GM23338 (cell line): ENCODE data around the gene SEMA4D.

ENCODE experiments used
- CREB1 ChIP-seq: fragments of 250-450 bp; sonication (Bioruptor Pico); IDR thresholded peaks from 2 replicates; pipeline ENCODE4 v1.5.0; 2020; ENCODE audit warnings: low read depth, mild to moderate bottlenecking, moderate library complexity
- CTCF ChIP-seq, 2 experiments: fragments of 200-600 bp in 1 of 2; sonication (generic) in 1 of 2; conservative IDR thresholded peaks; 2 replicates each; pipeline versions ENCODE4 v1.5.1 to v1.6.1; 2016 to 2017; ENCODE audit warnings: antibody characterized with exemption in 2 of 2, low read depth in 2 of 2, mild to moderate bottlenecking in 2 of 2, moderate library complexity in 1 of 2
- EZH2 ChIP-seq: fragments of 200-600 bp; sonication (generic); IDR thresholded peaks from one replicate; pipeline ENCODE4 v1.8.0; 2017; ENCODE audit warnings: antibody characterized with exemption, mild to moderate bottlenecking, low read depth; ENCODE audit not compliant: unreplicated experiment
- EZH2phosphoT487 ChIP-seq: fragments of 200-600 bp; sonication (generic); IDR thresholded peaks from one replicate; pipeline ENCODE4 v1.8.1; 2018; ENCODE audit warnings: antibody characterized with exemption; ENCODE audit not compliant: unreplicated experiment
- JUNB ChIP-seq: IDR thresholded peaks from one replicate; pipeline ENCODE4 v1.6.1; 2016; ENCODE audit warnings: antibody characterized with exemption; ENCODE audit not compliant: unreplicated experiment
- POLR2AphosphoS5 ChIP-seq: IDR thresholded peaks from 2 replicates; pipeline ENCODE4 v1.6.1; 2016; ENCODE audit warnings: antibody characterized with exemption, low read depth
- STAT1 ChIP-seq: IDR thresholded peaks from one replicate; pipeline ENCODE4 v1.6.1; 2016; ENCODE audit warnings: antibody characterized with exemption; ENCODE audit not compliant: unreplicated experiment
- TF ChIP-seq, protein P1 (sequence below): IDR thresholded peaks from one replicate; pipeline ENCODE4 v1.6.1; 2018; ENCODE audit warnings: antibody characterized with exemption; ENCODE audit not compliant: unreplicated experiment
- TF ChIP-seq, protein P2 (sequence below): IDR thresholded peaks from 2 replicates; pipeline ENCODE4 v1.6.1; 2016; ENCODE audit warnings: antibody characterized with exemption

DNA sequence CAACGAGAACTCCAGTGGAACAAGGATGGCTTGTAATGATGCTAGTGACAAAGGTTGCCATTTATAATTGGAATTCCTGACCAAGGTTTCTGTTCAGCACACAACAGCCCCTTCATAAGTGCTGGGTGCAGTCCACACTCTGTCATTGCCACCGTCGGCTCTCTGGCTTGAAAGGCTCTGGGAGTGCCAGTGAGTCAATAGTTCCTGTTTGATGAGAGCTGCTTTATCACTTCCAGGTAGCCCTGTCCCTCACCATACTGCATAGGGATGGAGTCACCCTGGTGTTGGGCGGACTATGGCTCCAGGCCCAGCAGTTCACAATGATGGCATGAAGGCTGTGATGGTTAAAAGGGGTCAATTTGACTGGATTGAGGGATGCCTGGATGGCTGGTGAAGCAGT, 34.6 kb upstream of the SEMA4D start:
- TF ChIP-seq, protein P1, sequence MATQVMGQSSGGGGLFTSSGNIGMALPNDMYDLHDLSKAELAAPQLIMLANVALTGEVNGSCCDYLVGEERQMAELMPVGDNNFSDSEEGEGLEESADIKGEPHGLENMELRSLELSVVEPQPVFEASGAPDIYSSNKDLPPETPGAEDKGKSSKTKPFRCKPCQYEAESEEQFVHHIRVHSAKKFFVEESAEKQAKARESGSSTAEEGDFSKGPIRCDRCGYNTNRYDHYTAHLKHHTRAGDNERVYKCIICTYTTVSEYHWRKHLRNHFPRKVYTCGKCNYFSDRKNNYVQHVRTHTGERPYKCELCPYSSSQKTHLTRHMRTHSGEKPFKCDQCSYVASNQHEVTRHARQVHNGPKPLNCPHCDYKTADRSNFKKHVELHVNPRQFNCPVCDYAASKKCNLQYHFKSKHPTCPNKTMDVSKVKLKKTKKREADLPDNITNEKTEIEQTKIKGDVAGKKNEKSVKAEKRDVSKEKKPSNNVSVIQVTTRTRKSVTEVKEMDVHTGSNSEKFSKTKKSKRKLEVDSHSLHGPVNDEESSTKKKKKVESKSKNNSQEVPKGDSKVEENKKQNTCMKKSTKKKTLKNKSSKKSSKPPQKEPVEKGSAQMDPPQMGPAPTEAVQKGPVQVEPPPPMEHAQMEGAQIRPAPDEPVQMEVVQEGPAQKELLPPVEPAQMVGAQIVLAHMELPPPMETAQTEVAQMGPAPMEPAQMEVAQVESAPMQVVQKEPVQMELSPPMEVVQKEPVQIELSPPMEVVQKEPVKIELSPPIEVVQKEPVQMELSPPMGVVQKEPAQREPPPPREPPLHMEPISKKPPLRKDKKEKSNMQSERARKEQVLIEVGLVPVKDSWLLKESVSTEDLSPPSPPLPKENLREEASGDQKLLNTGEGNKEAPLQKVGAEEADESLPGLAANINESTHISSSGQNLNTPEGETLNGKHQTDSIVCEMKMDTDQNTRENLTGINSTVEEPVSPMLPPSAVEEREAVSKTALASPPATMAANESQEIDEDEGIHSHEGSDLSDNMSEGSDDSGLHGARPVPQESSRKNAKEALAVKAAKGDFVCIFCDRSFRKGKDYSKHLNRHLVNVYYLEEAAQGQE = no peak
- TF ChIP-seq CTCF (conservative IDR thresholded peaks at IDR 0.05; ENCODE audit: low read depth in 2 of 2) (no peak), JUNB (no peak), CREB1 (CRISPR knock-in tag) (no peak), EZH2 (no peak), EZH2phosphoT487 (no peak), POLR2AphosphoS5 (no peak), STAT1 (no peak)
- TF ChIP-seq, protein P2, sequence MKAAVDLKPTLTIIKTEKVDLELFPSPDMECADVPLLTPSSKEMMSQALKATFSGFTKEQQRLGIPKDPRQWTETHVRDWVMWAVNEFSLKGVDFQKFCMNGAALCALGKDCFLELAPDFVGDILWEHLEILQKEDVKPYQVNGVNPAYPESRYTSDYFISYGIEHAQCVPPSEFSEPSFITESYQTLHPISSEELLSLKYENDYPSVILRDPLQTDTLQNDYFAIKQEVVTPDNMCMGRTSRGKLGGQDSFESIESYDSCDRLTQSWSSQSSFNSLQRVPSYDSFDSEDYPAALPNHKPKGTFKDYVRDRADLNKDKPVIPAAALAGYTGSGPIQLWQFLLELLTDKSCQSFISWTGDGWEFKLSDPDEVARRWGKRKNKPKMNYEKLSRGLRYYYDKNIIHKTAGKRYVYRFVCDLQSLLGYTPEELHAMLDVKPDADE = no peak
